Skin of body (tissue), 2 donors: ENCODE measurements around the gene PPP2R2D. TPM values are rescaled to one million over a fixed set of nuclear protein-coding genes. Genes with fewer than 3 reads are reported as not detected.
A peak's percentile ranks its signal among the peaks of the same experiment; 100 is the strongest.
"Not testable (repeated sequence)": the region's sequence is repeated elsewhere in the genome, so short reads cannot be mapped to it uniquely, and the experiment has no call there.

ENCODE experiments used
- DNase-seq: peaks from one replicate; lab custom pipeline; 2025; lab: John Stamatoyannopoulos, UW
- total RNA-seq: library from RNA; depleted of rRNA; stranded (reverse); fragments of >200 nt; gene quantifications from one replicate; pipeline ENCODE4 v1.2.3, GENCODE V29; 2014

The PPP2R2D gene
- total RNA-seq, 1 donor from 2014 or later = 39.4 TPM

- DNase-seq = no peak
Observed at GRCh38 chr10:131866673-131867072, 34.1 kb upstream of the PPP2R2D start.

- DNase-seq = no peak
Observed at GRCh38 chr10:131868436-131868835, 32.4 kb upstream of the PPP2R2D start.

GRCh38 chr10:131869344-131869743 lies 31.5 kb upstream of the PPP2R2D start:
- DNase-seq = no peak

- DNase-seq = no peak
Observed at GRCh38 chr10:131870411-131870810, 30.4 kb upstream of the PPP2R2D start.

- DNase-seq = no peak
Observed at GRCh38 chr10:131870831-131871672, 29.8 kb upstream of the PPP2R2D start.

- DNase-seq = no peak
Observed at GRCh38 chr10:131871673-131872005, 29.2 kb upstream of the PPP2R2D start.

- DNase-seq = no peak
Observed at GRCh38 chr10:131872011-131872826, 28.6 kb upstream of the PPP2R2D start.

- DNase-seq = no peak
Observed at GRCh38 chr10:131872827-131873375, 27.9 kb upstream of the PPP2R2D start.

GRCh38 chr10:131874991-131875451 lies 25.8 kb upstream of the PPP2R2D start:
- peak; percentile 47 for DNase-seq

- no peak for DNase-seq
Observed at GRCh38 chr10:131875501-131875900, 25.3 kb upstream of the PPP2R2D start.

GRCh38 chr10:131876017-131876416 lies 24.8 kb upstream of the PPP2R2D start:
- no peak for DNase-seq

- no peak for DNase-seq
Observed at GRCh38 chr10:131876508-131876907, 24.3 kb upstream of the PPP2R2D start.

GRCh38 chr10:131880016-131880590 lies 20.7 kb upstream of the PPP2R2D start:
- DNase-seq = no peak

- no peak for DNase-seq
Observed at GRCh38 chr10:131881104-131881880, 19.5 kb upstream of the PPP2R2D start.

GRCh38 chr10:131882151-131882550 lies 18.7 kb upstream of the PPP2R2D start:
- no peak for DNase-seq

- DNase-seq = no peak
Observed at GRCh38 chr10:131882590-131883451, 18.0 kb upstream of the PPP2R2D start.

GRCh38 chr10:131883621-131884393 lies 17.0 kb upstream of the PPP2R2D start:
- not testable (repeated sequence) for DNase-seq

GRCh38 chr10:131885391-131886165 lies 15.2 kb upstream of the PPP2R2D start:
- no peak for DNase-seq
